Stimulated activated CD4-positive, alpha-beta T cell treated with anti-CD3 and anti-CD28 coated beads, Interleukin-4, amount 100 ng/mL, for 4 hours (primary cell): ENCODE results near the gene VCAM1.

ENCODE experiments used
- DNase-seq, 2 experiments: peaks; one replicate each; pipeline ENCODE4 v3.0.0-alpha.2; 2020

Gene VCAM1

GRCh38 chr1:100719490-100719889 lies at the start of gene VCAM1:
VCAM1 (plus strand) TSS chr1:100719742; CDS start chr1:100719861, 119 bp downstream.
- DNase-seq, result no peak

- DNase-seq, result no peak
Measured at GRCh38 chr1:100670083-100670482, 49.5 kb upstream of the VCAM1 start.

- no peak for DNase-seq
Measured at GRCh38 chr1:100671601-100672000, 47.9 kb upstream of the VCAM1 start.

- no peak for DNase-seq
Measured at GRCh38 chr1:100683448-100684349, 35.8 kb upstream of the VCAM1 start.

GRCh38 chr1:100699744-100700143 lies 19.8 kb upstream of the VCAM1 start:
- DNase-seq, result no peak

GRCh38 chr1:100700586-100700985 lies 19.0 kb upstream of the VCAM1 start:
- DNase-seq, result no peak

GRCh38 chr1:100703052-100703451 lies 16.5 kb upstream of the VCAM1 start:
- DNase-seq, result no peak

- no peak for DNase-seq
Measured at GRCh38 chr1:100703716-100704115, 15.8 kb upstream of the VCAM1 start.

- DNase-seq, result no peak
Measured at GRCh38 chr1:100704473-100704872, 15.1 kb upstream of the VCAM1 start.

- DNase-seq, result no peak
Measured at GRCh38 chr1:100706296-100706695, 13.2 kb upstream of the VCAM1 start.

- no peak for DNase-seq
Measured at GRCh38 chr1:100706856-100707255, 12.7 kb upstream of the VCAM1 start.

- DNase-seq, result no peak
Measured at GRCh38 chr1:100708476-100709062, 11.0 kb upstream of the VCAM1 start.

GRCh38 chr1:100710906-100711682 lies 8.4 kb upstream of the VCAM1 start:
- DNase-seq, result no peak

- peak in 1 of 2 experiments; percentile 20 for DNase-seq
Measured at GRCh38 chr1:100713027-100713426, 6.5 kb upstream of the VCAM1 start.

GRCh38 chr1:100713626-100714025 lies 5.9 kb upstream of the VCAM1 start:
- DNase-seq, result no peak

GRCh38 chr1:100714599-100714998 lies 4.9 kb upstream of the VCAM1 start:
- DNase-seq, result no peak

- DNase-seq, result no peak
Measured at GRCh38 chr1:100717218-100717617, 2.3 kb upstream of the VCAM1 start.

- no peak for DNase-seq
Measured at GRCh38 chr1:100718581-100718980, 961 bp upstream of the VCAM1 start.

- no peak for DNase-seq
Measured at GRCh38 chr1:100720101-100720500, 559 bp downstream of the VCAM1 start.

- DNase-seq, result no peak
Measured at GRCh38 chr1:100720751-100721150, 1.2 kb downstream of the VCAM1 start.

GRCh38 chr1:100721526-100722207 lies 2.1 kb downstream of the VCAM1 start:
- no peak for DNase-seq

- DNase-seq, result no peak
Measured at GRCh38 chr1:100722221-100722620, 2.7 kb downstream of the VCAM1 start.

GRCh38 chr1:100724281-100724680 lies 4.7 kb downstream of the VCAM1 start:
- no peak for DNase-seq
